Adrenal gland (tissue), 5 donors: ENCODE data around the gene PLEKHA4.

Source experiments
- CTCF ChIP-seq, 6 experiments: fragments of 450-650 bp in 4 of 6; fragments of 200-600 bp in 2 of 6; sonication (generic) in 1 of 6; IDR thresholded peaks; 1 replicate in 5 of 6; 2 replicates in 1 of 6; pipeline versions ENCODE4 v1.5.1 to v1.8.0; 2016 to 2021; ENCODE audit warnings: antibody characterized with exemption in 6 of 6, mild to moderate bottlenecking in 2 of 6, moderate library complexity in 1 of 6
- POLR2A ChIP-seq, 2 donors: fragments of 450-650 bp; IDR thresholded peaks; one replicate each; pipeline ENCODE4 v1.6.1; 2017; ENCODE audit warnings: antibody characterized with exemption in 2 of 2, mild to moderate bottlenecking in 2 of 2, moderate library complexity in 1 of 2
- donor health status: DM: no; HTN: no; CAD: no.

- TF ChIP-seq CTCF (IDR thresholded peaks at IDR 0.05) (no peak), POLR2A (IDR thresholded peaks at IDR 0.05) (no peak)
Observed at GRCh38 chr19:48806518-48806817, 61.9 kb downstream of the PLEKHA4 start.
